Measurements from ENCODE around the gene UQCRFS1.
"Not testable (repeated sequence)": the region's sequence is repeated elsewhere in the genome, so short reads cannot be mapped to it uniquely, and the experiment has no call there.

The UQCRFS1 gene

DNA sequence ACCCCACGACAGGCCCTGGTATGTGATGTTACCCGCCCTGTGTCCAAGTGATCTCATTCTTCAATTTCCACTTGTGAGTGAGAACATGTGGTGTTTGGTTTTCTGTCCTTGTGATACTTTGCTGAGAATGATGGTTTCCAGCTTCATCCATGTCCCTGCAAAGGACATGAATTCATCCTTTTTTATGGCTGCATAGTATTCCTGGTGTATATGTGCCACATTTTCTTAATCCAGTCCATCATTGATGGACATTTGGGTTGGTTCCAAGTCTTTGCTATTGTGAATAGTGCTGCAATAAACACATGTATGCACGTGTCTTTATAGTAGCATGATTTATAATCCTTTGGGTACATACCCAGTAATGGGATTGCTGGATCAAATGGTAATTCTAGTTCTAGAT, 36.8 kb upstream of the UQCRFS1 start:
- H3K4ac ChIP-seq (ENCODE audit: low read depth, low read length); H4K12ac ChIP-seq (ENCODE audit: low read depth, low read length); H3K4me1 ChIP-seq (ENCODE audit: control insufficient read depth in 1 of 2, insufficient read depth in 2 of 2, low read length in 2 of 2); H3K18ac ChIP-seq (ENCODE audit: low read length); H2AFZ ChIP-seq (ENCODE audit: insufficient read depth, low read length, poor library complexity); H2BK12ac ChIP-seq (ENCODE audit: low read length); H3K23ac ChIP-seq (ENCODE audit: low read length); H3K9me3 ChIP-seq (ENCODE audit: insufficient read depth, low read depth, low read length); H3K36me3 ChIP-seq (ENCODE audit: control insufficient read depth in 1 of 2, insufficient read depth in 2 of 2, low read length in 2 of 2); H3K4me2 ChIP-seq (ENCODE audit: low read length); H3K27me3 ChIP-seq (ENCODE audit: insufficient read depth, low read length); DNase-seq; H3K79me2 ChIP-seq (ENCODE audit: control insufficient read depth, insufficient read depth, low read length, poor library complexity); H2BK120ac ChIP-seq (ENCODE audit: insufficient read depth, low read length, poor library complexity); H3K14ac ChIP-seq (ENCODE audit: low read length); H3K9ac ChIP-seq (ENCODE audit: low read length); H4K91ac ChIP-seq (ENCODE audit: low read depth, low read length); H2AK5ac ChIP-seq (ENCODE audit: low read length); H3K27ac ChIP-seq (ENCODE audit: low read depth, low read length); H3K4me3 ChIP-seq (ENCODE audit: low read depth, low read length); H4K8ac ChIP-seq (ENCODE audit: low read depth, low read length); H3K79me1 ChIP-seq (ENCODE audit: low read length); H2BK5ac ChIP-seq (ENCODE audit: low read depth, low read length, poor library complexity): not testable (repeated sequence)
- no CpG with 5 or more reads among the region's 3 CpGs for WGBS (ENCODE audit: extremely low coverage, insufficient coverage, insufficient read length)

DNA sequence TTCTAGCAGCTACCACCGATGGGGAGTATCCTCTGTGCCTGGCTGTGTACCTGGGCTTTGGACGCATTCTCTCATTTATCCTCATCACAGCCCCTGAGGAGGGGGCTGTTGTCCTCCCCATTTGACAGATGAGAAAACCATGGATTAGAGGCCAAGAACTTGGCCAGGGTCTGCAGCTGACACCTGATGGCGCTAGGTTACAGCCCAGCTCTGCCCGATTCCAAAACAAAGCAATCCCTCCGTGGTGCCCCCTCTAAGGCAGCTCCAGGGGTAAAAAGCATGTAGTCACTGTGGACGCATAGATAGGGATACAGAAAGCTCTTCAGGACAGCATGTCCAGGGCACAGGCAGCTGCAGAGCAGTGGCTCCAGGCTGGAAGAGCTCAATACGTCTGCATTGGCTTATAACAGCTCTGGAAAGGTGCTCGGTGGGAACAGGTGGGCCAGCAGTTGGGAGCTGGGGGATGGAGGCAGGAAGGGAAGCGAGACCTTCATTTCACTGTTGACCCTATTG, 35.4 kb upstream of the UQCRFS1 start:
- H3K9me3 ChIP-seq (ENCODE audit: insufficient read depth, low read depth, low read length): no peaks in the 10 kb centered on the region

DNA sequence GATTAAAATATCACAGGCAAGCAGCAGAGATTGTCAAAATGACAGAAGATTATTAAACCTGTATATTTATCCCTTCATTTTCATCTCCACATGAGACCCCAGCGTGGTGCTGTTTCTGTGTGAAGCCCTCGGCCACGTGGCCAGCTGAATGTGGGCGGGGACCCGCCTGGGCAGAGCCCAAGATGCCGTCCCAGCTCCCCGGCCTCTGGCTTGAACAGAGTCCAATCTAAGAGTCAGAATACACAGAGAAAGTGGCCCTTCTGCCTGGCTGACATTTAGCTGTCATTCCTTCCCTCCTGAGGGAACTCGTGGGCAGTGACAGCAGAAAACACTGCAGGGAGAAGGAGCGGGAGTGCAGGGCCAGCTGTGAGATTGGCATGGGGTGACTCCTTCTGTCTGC, 34.9 kb upstream of the UQCRFS1 start:
- no peak overlapping the region for H2BK5ac ChIP-seq (ENCODE audit: low read depth, low read length, poor library complexity)
- H2BK120ac ChIP-seq (ENCODE audit: insufficient read depth, low read length, poor library complexity): no peak overlapping the region
- no peak overlapping the region for H3K18ac ChIP-seq (ENCODE audit: low read length)
- H3K36me3 ChIP-seq (ENCODE audit: control insufficient read depth in 1 of 2, insufficient read depth in 2 of 2, low read length in 2 of 2): no peaks in the 10 kb centered on the region
- no peak overlapping the region for H3K23ac ChIP-seq (ENCODE audit: low read length)
- no peaks in the 10 kb centered on the region for H3K79me2 ChIP-seq (ENCODE audit: control insufficient read depth, insufficient read depth, low read length, poor library complexity)
- H3K4me2 ChIP-seq (ENCODE audit: low read length): no peak overlapping the region
- no peak overlapping the region for H2BK12ac ChIP-seq (ENCODE audit: low read length)
- no peak overlapping the region for H4K8ac ChIP-seq (ENCODE audit: low read depth, low read length)
- H4K12ac ChIP-seq (ENCODE audit: low read depth, low read length): no peak overlapping the region
- H3K9ac ChIP-seq (ENCODE audit: low read length): no peak overlapping the region
- no peak overlapping the region for H4K91ac ChIP-seq (ENCODE audit: low read depth, low read length)
- H2AFZ ChIP-seq (ENCODE audit: insufficient read depth, low read length, poor library complexity): no peak overlapping the region
- no CpG with 5 or more reads among the region's 9 CpGs for WGBS (ENCODE audit: extremely low coverage, insufficient coverage, insufficient read length)
- H3K27me3 ChIP-seq (ENCODE audit: insufficient read depth, low read length): no peaks in the 10 kb centered on the region
- no peak overlapping the region for H3K4ac ChIP-seq (ENCODE audit: low read depth, low read length)
- no peaks in the 10 kb centered on the region for H3K4me1 ChIP-seq (ENCODE audit: control insufficient read depth in 1 of 2, insufficient read depth in 2 of 2, low read length in 2 of 2)
- H3K9me3 ChIP-seq (ENCODE audit: insufficient read depth, low read depth, low read length): no peaks in the 10 kb centered on the region
- no peak overlapping the region for H3K27ac ChIP-seq (ENCODE audit: low read depth, low read length)
- H2AK5ac ChIP-seq (ENCODE audit: low read length): no peak overlapping the region
- no peak overlapping the region for H3K14ac ChIP-seq (ENCODE audit: low read length)
- H3K4me3 ChIP-seq (ENCODE audit: low read depth, low read length): no peak overlapping the region
- H3K79me1 ChIP-seq (ENCODE audit: low read length): no peaks in the 10 kb centered on the region
- DNase-seq: no peak

More for the DNA sequence above, 35.4 kb upstream of the UQCRFS1 start:
- no peak for DNase-seq
- no peak overlapping the region for H3K27ac ChIP-seq (ENCODE audit: low read depth, low read length)
- no peak overlapping the region for H2AFZ ChIP-seq (ENCODE audit: insufficient read depth, low read length, poor library complexity)
- H3K4me3 ChIP-seq (ENCODE audit: low read depth, low read length): no peak overlapping the region
- H4K91ac ChIP-seq (ENCODE audit: low read depth, low read length): no peak overlapping the region
- H3K4me1 ChIP-seq (ENCODE audit: control insufficient read depth in 1 of 2, insufficient read depth in 2 of 2, low read length in 2 of 2): no peaks in the 10 kb centered on the region
- no peak overlapping the region for H3K18ac ChIP-seq (ENCODE audit: low read length)
- no peaks in the 10 kb centered on the region for H3K79me2 ChIP-seq (ENCODE audit: control insufficient read depth, insufficient read depth, low read length, poor library complexity)
- H3K27me3 ChIP-seq (ENCODE audit: insufficient read depth, low read length): no peaks in the 10 kb centered on the region
- H4K8ac ChIP-seq (ENCODE audit: low read depth, low read length): no peak overlapping the region
- H3K23ac ChIP-seq (ENCODE audit: low read length): no peak overlapping the region
- no peak overlapping the region for H3K9ac ChIP-seq (ENCODE audit: low read length)
- WGBS (ENCODE audit: extremely low coverage, insufficient coverage, insufficient read length): no CpG with 5 or more reads among the region's 9 CpGs
- H3K4ac ChIP-seq (ENCODE audit: low read depth, low read length): no peak overlapping the region
- no peak overlapping the region for H3K14ac ChIP-seq (ENCODE audit: low read length)
- H2BK120ac ChIP-seq (ENCODE audit: insufficient read depth, low read length, poor library complexity): no peak overlapping the region
- H2BK12ac ChIP-seq (ENCODE audit: low read length): no peak overlapping the region
- H2BK5ac ChIP-seq (ENCODE audit: low read depth, low read length, poor library complexity): no peak overlapping the region
- H3K4me2 ChIP-seq (ENCODE audit: low read length): no peak overlapping the region
- no peak overlapping the region for H4K12ac ChIP-seq (ENCODE audit: low read depth, low read length)
- no peak overlapping the region for H2AK5ac ChIP-seq (ENCODE audit: low read length)
- no peaks in the 10 kb centered on the region for H3K36me3 ChIP-seq (ENCODE audit: control insufficient read depth in 1 of 2, insufficient read depth in 2 of 2, low read length in 2 of 2)
- H3K79me1 ChIP-seq (ENCODE audit: low read length): no peaks in the 10 kb centered on the region

DNA sequence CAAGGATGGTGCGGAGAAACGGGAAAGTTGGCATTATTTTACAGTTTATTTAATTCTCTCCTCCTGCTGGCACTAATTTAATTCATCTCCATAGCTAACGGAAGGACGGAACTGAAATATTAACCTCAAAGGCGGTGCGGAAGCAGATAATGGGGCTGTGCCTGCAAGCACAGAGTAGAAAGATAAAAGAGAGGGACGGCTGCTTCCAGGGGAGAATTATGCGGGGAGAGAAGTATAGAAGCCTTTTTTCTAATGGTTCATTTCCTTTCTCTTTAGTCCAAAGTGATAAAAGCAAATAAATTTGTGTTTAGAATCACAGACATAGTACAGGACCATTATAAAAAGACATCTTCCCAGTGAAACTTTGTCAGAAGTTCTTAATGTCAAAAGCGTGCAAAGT, 34.5 kb upstream of the UQCRFS1 start:
- no CpG with 5 or more reads among the region's 9 CpGs for WGBS (ENCODE audit: extremely low coverage, insufficient coverage, insufficient read length)
- H2AFZ ChIP-seq (ENCODE audit: insufficient read depth, low read length, poor library complexity): no peak overlapping the region
- no peaks in the 10 kb centered on the region for H3K36me3 ChIP-seq (ENCODE audit: control insufficient read depth in 1 of 2, insufficient read depth in 2 of 2, low read length in 2 of 2)
- no peak overlapping the region for H4K12ac ChIP-seq (ENCODE audit: low read depth, low read length)
- H3K4ac ChIP-seq (ENCODE audit: low read depth, low read length): no peak overlapping the region
- no peak overlapping the region for H4K8ac ChIP-seq (ENCODE audit: low read depth, low read length)
- H3K18ac ChIP-seq (ENCODE audit: low read length): no peak overlapping the region
- no peak overlapping the region for H4K91ac ChIP-seq (ENCODE audit: low read depth, low read length)
- DNase-seq: no peak
- H3K79me2 ChIP-seq (ENCODE audit: control insufficient read depth, insufficient read depth, low read length, poor library complexity): no peaks in the 10 kb centered on the region
- no peak overlapping the region for H3K14ac ChIP-seq (ENCODE audit: low read length)
- no peak overlapping the region for H3K4me3 ChIP-seq (ENCODE audit: low read depth, low read length)
- no peak overlapping the region for H2BK12ac ChIP-seq (ENCODE audit: low read length)
- no peaks in the 10 kb centered on the region for H3K27me3 ChIP-seq (ENCODE audit: insufficient read depth, low read length)
- H3K9ac ChIP-seq (ENCODE audit: low read length): no peak overlapping the region
- H3K4me2 ChIP-seq (ENCODE audit: low read length): no peak overlapping the region
- H3K9me3 ChIP-seq (ENCODE audit: insufficient read depth, low read depth, low read length): no peaks in the 10 kb centered on the region
- H2AK5ac ChIP-seq (ENCODE audit: low read length): no peak overlapping the region
- no peaks in the 10 kb centered on the region for H3K79me1 ChIP-seq (ENCODE audit: low read length)
- no peaks in the 10 kb centered on the region for H3K4me1 ChIP-seq (ENCODE audit: control insufficient read depth in 1 of 2, insufficient read depth in 2 of 2, low read length in 2 of 2)
- H3K27ac ChIP-seq (ENCODE audit: low read depth, low read length): no peak overlapping the region
- no peak overlapping the region for H3K23ac ChIP-seq (ENCODE audit: low read length)
- H2BK5ac ChIP-seq (ENCODE audit: low read depth, low read length, poor library complexity): no peak overlapping the region
- H2BK120ac ChIP-seq (ENCODE audit: insufficient read depth, low read length, poor library complexity): no peak overlapping the region

Data from trophoblast cell (in vitro differentiated cells and primary cell).